Measurements from ENCODE around the gene LZTR1.

GRCh38 chr22:21012446-21013407 lies 30.6 kb downstream of the LZTR1 start:
- no peak for TF ChIP-seq POLR2A (IDR thresholded peaks at IDR 0.05)
- TF ChIP-seq POLR2AphosphoS5 (IDR thresholded peaks at IDR 0.05): no peak
- no peak for TF ChIP-seq EP300 (IDR thresholded peaks at IDR 0.05)
